Naive thymus-derived CD4-positive, alpha-beta T cell (primary cell): Measurements from ENCODE around the gene PBX3. TPM values are rescaled to one million over a fixed set of nuclear protein-coding genes. Genes with fewer than 3 reads are reported as not detected.

Experiments used
- ATAC-seq: fragments of 150-1000 bp; cut with Tn5 transposase; 2 replicates; pipeline ENCODE4 v1.10.0; 2021; ENCODE audit warnings: mild to moderate bottlenecking, moderate library complexity
- CTCF ChIA-PET: fragments of 350-600 bp; sonication (Branson Sonifier 250); formaldehyde crosslinking; loops from one replicate; lab custom pipeline; 2021; ENCODE audit warnings: antibody characterized with exemption; lab: Charles Lee
- POLR2A ChIA-PET: fragments of 350-600 bp; sonication (Branson Sonifier 250); formaldehyde crosslinking; loops from one replicate; lab custom pipeline; 2021; ENCODE audit warnings: antibody characterized with exemption, inconsistent platforms; lab: Charles Lee
- DNase-seq, 9 donors: peaks; one replicate each; pipeline versions ENCODE4 v3.0.0 to v3.0.0-alpha.2; 2020 to 2022; ENCODE audit warnings: mixed read lengths in 1 of 9
- H3K27ac ChIP-seq: one replicate; pipeline ENCODE4 v1.7.0; 2013; ENCODE audit warnings: mild to moderate bottlenecking, low read depth, low read length, moderate library complexity
- H3K27me3 ChIP-seq, 2 donors: one replicate each; pipeline ENCODE4 v1.7.0; 2013; ENCODE audit warnings: low read length in 2 of 2, mild to moderate bottlenecking in 2 of 2, moderate library complexity in 2 of 2; ENCODE audit not compliant: control insufficient read depth in 2 of 2, insufficient read depth in 2 of 2
- H3K36me3 ChIP-seq, 3 experiments: 1 replicate in 2 of 3; 2 replicates in 1 of 3; pipeline ENCODE4 v1.7.0; 2013; ENCODE audit warnings: low read length in 3 of 3, mild to moderate bottlenecking in 3 of 3, moderate library complexity in 1 of 3; ENCODE audit not compliant: insufficient read depth in 3 of 3, control insufficient read depth in 2 of 3
- H3K4me1 ChIP-seq, 2 donors: one replicate each; pipeline ENCODE4 v1.7.0; 2013; ENCODE audit warnings: low read length in 2 of 2, mild to moderate bottlenecking in 2 of 2, moderate library complexity in 1 of 2; ENCODE audit not compliant: control insufficient read depth in 2 of 2, insufficient read depth in 2 of 2
- H3K4me3 ChIP-seq: 2 replicates; pipeline ENCODE4 v1.7.0; 2013; ENCODE audit warnings: mild to moderate bottlenecking, low read length
- H3K9me3 ChIP-seq, 3 experiments: 1 replicate in 2 of 3; 2 replicates in 1 of 3; pipeline ENCODE4 v1.7.0; 2013; ENCODE audit warnings: low read length in 3 of 3; ENCODE audit not compliant: control insufficient read depth in 2 of 3
- H3K27ac Mint-ChIP-seq, 9 donors: one replicate each; pipeline ENCODE4 v1.8.0; 2020 to 2022; ENCODE audit warnings: mixed read lengths in 9 of 9, mild to moderate bottlenecking in 8 of 9, moderate library complexity in 5 of 9, inconsistent platforms in 2 of 9
- H3K27me3 Mint-ChIP-seq, 5 donors: one replicate each; pipeline ENCODE4 v1.8.0; 2021 to 2022; ENCODE audit warnings: mixed read lengths in 5 of 5, mild to moderate bottlenecking in 1 of 5
- H3K36me3 Mint-ChIP-seq, 5 donors: one replicate each; pipeline ENCODE4 v1.8.0; 2020 to 2022; ENCODE audit warnings: mixed read lengths in 5 of 5, mild to moderate bottlenecking in 3 of 5, inconsistent platforms in 1 of 5
- H3K4me1 Mint-ChIP-seq, 7 donors: one replicate each; pipeline ENCODE4 v1.8.0; 2020 to 2022; ENCODE audit warnings: mixed read lengths in 7 of 7, mild to moderate bottlenecking in 3 of 7, inconsistent platforms in 1 of 7
- H3K4me3 Mint-ChIP-seq, 10 donors: one replicate each; pipeline ENCODE4 v1.8.0; 2020 to 2022; ENCODE audit warnings: mild to moderate bottlenecking in 10 of 10, mixed read lengths in 10 of 10, moderate library complexity in 6 of 10, inconsistent platforms in 2 of 10
- H3K9me3 Mint-ChIP-seq, 11 donors: one replicate each; pipeline ENCODE4 v1.8.0; 2020 to 2022; ENCODE audit warnings: mixed read lengths in 11 of 11, mild to moderate bottlenecking in 4 of 11, inconsistent platforms in 1 of 11, moderate library complexity in 1 of 11
- intact Hi-C, 2 donors: fragments of 100-400 bp; cut with micrococcal nuclease; formaldehyde crosslinking; loops; one replicate each; pipeline ENCODE4 v1.15.1; 2023
- polyA plus RNA-seq, 2 donors: library from polyadenylated mRNA; unstranded; fragments of 300-500 nt; fragmentation: Illumina TruSeq; gene quantifications; one replicate each; pipeline ENCODE4 v1.2.3, GENCODE V29; 2021
- total RNA-seq, 6 experiments: library from RNA in 5 of 6; stranded (reverse) in 5 of 6; gene quantifications; 1 replicate in 5 of 6; 2 replicates in 1 of 6; pipeline ENCODE4 v1.2.3 and lab custom pipeline; 2021 to 2026

Gene PBX3
- total and polyA plus RNA-seq, 7 experiments from 2014 or later: 3.6 to 38.1 (median 18.9) TPM

- no peaks in the 10 kb centered on the region for H3K9me3 ChIP-seq
- H3K9me3 Mint-ChIP-seq: peaks cover 0 to 3% (median 0%) of the 10 kb centered on the region in 11 donors
- H3K27ac Mint-ChIP-seq: peak overlapping the region; percentile 84 to 93 (median 90)
- CTCF ChIA-PET: interaction anchor here (0.6 kb wide), 1 partner anchor 98 kb away, joined by 3 read pairs; no protein-coding TSS in a partner anchor
- H3K4me1 Mint-ChIP-seq: peaks cover 9 to 41% (median 33%) of the 10 kb centered on the region in 7 donors
- H3K36me3 Mint-ChIP-seq: peaks cover 0 to 5% (median 0%) of the 10 kb centered on the region in 5 donors
- intact Hi-C loops: loop anchor here (1.0 to 10.0 kb wide), 14 partner anchors 39 to 1169 kb away; partner anchors contain the start of genes HSPA5 (in 2 of the 2), MAPKAP1 (in 2 of the 2), ARPC5L (in 1 of the 2) and GOLGA1 (in 1 of the 2)
- H3K4me3 Mint-ChIP-seq: peak overlapping the region; percentile 94 to 99 (median 94)
- peak overlapping the region; percentile 87 for H3K4me3 ChIP-seq
- peak; percentile 86 to 96 (median 89) for DNase-seq
- peak; percentile 93 for ATAC-seq
- no peaks in the 10 kb centered on the region for H3K27me3 ChIP-seq
- POLR2A ChIA-PET: interaction anchor here (1.2 to 1.3 kb wide), 3 partner anchors 39 to 977 kb away, joined by 3 to 6 read pairs (median 5); partner anchors contain the start of gene MAPKAP1
- H3K27ac ChIP-seq: peak overlapping the region; percentile 65
- H3K4me1 ChIP-seq: peaks cover 0 to 4% of the 10 kb centered on the region in 2 donors
- peaks cover 0 to 41% (median 0%) of the 10 kb centered on the region in 5 donors for H3K27me3 Mint-ChIP-seq
- H3K36me3 ChIP-seq: peaks cover 0 to 8% (median 0%) of the 10 kb centered on the region in 3 experiments
These were observed 978 bp upstream of the PBX3 start for GRCh38 chr9:125746017-125746773.

GRCh38 chr9:125746774-125747052 is 460 bp upstream of the PBX3 start:
- H3K4me1 ChIP-seq: peaks cover 0 to 4% of the 10 kb centered on the region in 2 donors
- intact Hi-C loops: loop anchor here (1.0 to 10.0 kb wide), 14 partner anchors 39 to 1168 kb away; partner anchors contain the start of genes HSPA5 (in 2 of the 2), MAPKAP1 (in 2 of the 2), ARPC5L (in 1 of the 2) and GOLGA1 (in 1 of the 2)
- no peak overlapping the region for H3K4me3 ChIP-seq
- peaks cover 13 to 46% (median 34%) of the 10 kb centered on the region in 7 donors for H3K4me1 Mint-ChIP-seq
- H3K27ac Mint-ChIP-seq: no peak overlapping the region
- DNase-seq: no peak
- peaks cover 0 to 8% (median 0%) of the 10 kb centered on the region in 3 experiments for H3K36me3 ChIP-seq
- peak; percentile 23 for ATAC-seq
- H3K4me3 Mint-ChIP-seq: peak overlapping the region in 4 of 10 donors; percentile 94 to 99 (median 96)
- H3K9me3 ChIP-seq: no peaks in the 10 kb centered on the region
- H3K27me3 Mint-ChIP-seq: peaks cover 0 to 36% (median 0%) of the 10 kb centered on the region in 5 donors
- H3K36me3 Mint-ChIP-seq: peaks cover 0 to 5% (median 0%) of the 10 kb centered on the region in 5 donors
- H3K9me3 Mint-ChIP-seq: peaks cover 0 to 3% (median 0%) of the 10 kb centered on the region in 11 donors
- no peaks in the 10 kb centered on the region for H3K27me3 ChIP-seq
- ChIA-PET POLR2A (interaction anchor here (1.2 kb wide), 1 partner anchor 39 kb away, joined by 5 read pairs; the partner anchor contains the start of gene MAPKAP1), CTCF (no interaction called here)
- peak overlapping the region; percentile 65 for H3K27ac ChIP-seq

- Histone ChIP-seq H3K4me1 (peaks cover 0 to 4% of the 10 kb centered on the region in 2 donors), H3K4me3 (peak overlapping the region; percentile 83), H3K27ac (peak overlapping the region; percentile 73), H3K36me3 (peaks cover 0 to 8% (median 0%) of the 10 kb centered on the region in 3 experiments), H3K9me3 (no peaks in the 10 kb centered on the region), H3K27me3 (no peaks in the 10 kb centered on the region)
- peaks cover 0 to 3% (median 0%) of the 10 kb centered on the region in 11 donors for H3K9me3 Mint-ChIP-seq
- H3K27ac Mint-ChIP-seq: peak overlapping the region; percentile 77 to 93 (median 88)
- DNase-seq: peak in 8 of 9 donors; percentile 21 to 52 (median 26)
- peaks cover 14 to 56% (median 42%) of the 10 kb centered on the region in 7 donors for H3K4me1 Mint-ChIP-seq
- H3K36me3 Mint-ChIP-seq: peaks cover 0 to 5% (median 0%) of the 10 kb centered on the region in 5 donors
- CTCF ChIA-PET: interaction anchor here (0.6 kb wide), 1 partner anchor 45 kb away, joined by 3 read pairs; no protein-coding TSS in a partner anchor
- H3K27me3 Mint-ChIP-seq: peaks cover 0 to 28% (median 0%) of the 10 kb centered on the region in 5 donors
- POLR2A ChIA-PET: interaction anchor here (1.5 to 2.3 kb wide), 3 partner anchors 41 to 76 kb away, joined by 4 to 8 read pairs (median 4); partner anchors contain the start of gene MAPKAP1
- intact Hi-C loops: loop anchor here (2.0 to 10.0 kb wide), 10 partner anchors 77 to 1167 kb away; partner anchors contain the start of genes ARPC5L (in 1 of the 2), GOLGA1 (in 1 of the 2), HSPA5 (in 1 of the 2) and RABEPK (in 1 of the 2)
- H3K4me3 Mint-ChIP-seq: peak overlapping the region; percentile 83 to 95 (median 94)
- no peak for ATAC-seq
These were observed 732 bp downstream of the PBX3 start for GRCh38 chr9:125747765-125748445.

GRCh38 chr9:125748446-125749099 is 1.4 kb downstream of the PBX3 start:
- no peak for ATAC-seq
- Histone ChIP-seq H3K9me3 (no peaks in the 10 kb centered on the region), H3K27me3 (no peaks in the 10 kb centered on the region), H3K4me1 (peaks cover 0 to 4% of the 10 kb centered on the region in 2 donors), H3K36me3 (peaks cover 0 to 8% (median 0%) of the 10 kb centered on the region in 3 experiments), H3K27ac (peak overlapping the region; percentile 73), H3K4me3 (peak overlapping the region; percentile 83)
- CTCF ChIA-PET: no interaction called here
- peaks cover 0 to 3% (median 0%) of the 10 kb centered on the region in 11 donors for H3K9me3 Mint-ChIP-seq
- DNase-seq: peak in 7 of 9 donors; percentile 10 to 32 (median 29)
- peaks cover 14 to 57% (median 42%) of the 10 kb centered on the region in 7 donors for H3K4me1 Mint-ChIP-seq
- peaks cover 0 to 5% (median 0%) of the 10 kb centered on the region in 5 donors for H3K36me3 Mint-ChIP-seq
- H3K4me3 Mint-ChIP-seq: peak overlapping the region; percentile 83 to 95 (median 94)
- POLR2A ChIA-PET: interaction anchor here (0.6 to 2.3 kb wide), 4 partner anchors 41 to 602 kb away, joined by 4 to 8 read pairs (median 4); partner anchors contain the start of gene MAPKAP1
- intact Hi-C loops: loop anchor here (5.0 to 10.0 kb wide), 5 partner anchors 546 to 1166 kb away; partner anchors contain the start of genes GOLGA1 (in 1 of the 2), RABEPK (in 1 of the 2) and RALGPS1 (in 1 of the 2)
- H3K27me3 Mint-ChIP-seq: peaks cover 0 to 24% (median 0%) of the 10 kb centered on the region in 5 donors
- peak overlapping the region; percentile 77 to 93 (median 88) for H3K27ac Mint-ChIP-seq

DNA sequence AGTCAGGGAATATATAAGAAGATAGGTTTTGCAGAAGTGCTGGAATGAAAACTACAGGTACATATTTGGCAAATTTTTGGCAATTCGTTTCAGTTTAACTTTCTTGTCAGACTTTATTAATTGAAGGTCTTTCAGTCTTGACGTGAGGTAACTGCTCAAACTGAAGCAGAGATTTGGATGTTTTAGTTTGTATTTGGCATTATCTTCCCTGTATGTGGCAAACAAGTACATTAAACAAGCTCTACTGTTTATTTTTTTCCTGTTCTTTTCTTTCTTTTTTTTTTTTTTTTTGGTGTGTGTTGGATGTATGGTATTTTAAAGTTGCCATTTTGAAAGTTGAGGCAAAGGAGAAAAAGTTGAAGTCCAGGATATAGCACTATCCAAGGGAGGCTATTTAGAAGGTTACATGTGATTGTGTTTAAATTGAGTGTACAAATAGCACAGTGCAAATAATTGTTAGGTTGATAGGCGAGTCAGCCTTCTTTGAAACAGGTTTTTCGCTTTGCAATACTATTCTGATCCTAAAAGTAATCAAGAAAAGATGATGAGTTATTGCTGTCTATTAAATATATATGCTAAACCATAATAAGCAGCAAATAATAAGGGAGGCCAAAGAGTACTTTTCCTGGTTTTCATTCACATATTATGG is 2.2 kb downstream of the PBX3 start:
- Histone ChIP-seq H3K27ac (peak overlapping the region; percentile 31), H3K4me3 (peak overlapping the region; percentile 83), H3K9me3 (no peaks in the 10 kb centered on the region), H3K27me3 (no peaks in the 10 kb centered on the region), H3K36me3 (peaks cover 0 to 8% (median 0%) of the 10 kb centered on the region in 3 experiments), H3K4me1 (peaks cover 0 to 4% of the 10 kb centered on the region in 2 donors)
- Mint-ChIP-seq H3K36me3 (peaks cover 0 to 5% (median 0%) of the 10 kb centered on the region in 5 donors), H3K4me3 (peak overlapping the region; percentile 36 to 95 (median 94)), H3K9me3 (peaks cover 0 to 3% (median 0%) of the 10 kb centered on the region in 11 donors), H3K27ac (peak overlapping the region; percentile 20 to 92 (median 81)), H3K4me1 (peaks cover 17 to 57% (median 42%) of the 10 kb centered on the region in 7 donors), H3K27me3 (peaks cover 0 to 19% (median 0%) of the 10 kb centered on the region in 5 donors)
- ChIA-PET POLR2A (interaction anchor here (0.5 to 2.3 kb wide), 4 partner anchors 74 to 603 kb away, joined by 3 to 10 read pairs (median 6); no protein-coding TSS in a partner anchor), CTCF (interaction anchor here (1.1 kb wide), 1 partner anchor 10 kb away, joined by 3 read pairs; no protein-coding TSS in a partner anchor)
- no peak for DNase-seq
- no peak for ATAC-seq
- intact Hi-C loops: loop anchor here (5.0 to 10.0 kb wide), 5 partner anchors 547 to 1165 kb away; partner anchors contain the start of genes GOLGA1 (in 1 of the 2), RABEPK (in 1 of the 2) and RALGPS1 (in 1 of the 2)
